WTC11 (cell line): Measurements from ENCODE around the gene DGKQ. TPM values are rescaled to one million over a fixed set of nuclear protein-coding genes. Genes with fewer than 3 reads are reported as not detected.

ENCODE experiments used
- ATAC-seq: fragments of 200-7000 bp; cut with Tn5 transposase; 2 replicates; pipeline ENCODE4 v1.10.0; 2021; ENCODE audit warnings: mild to moderate bottlenecking, moderate library complexity
- CTCF ChIA-PET: fragments of 300-600 bp; sonication (Branson Sonifier 250); formaldehyde crosslinking; loops from one replicate; lab custom pipeline; 2021; ENCODE audit warnings: antibody characterized with exemption; lab: Charles Lee
- POLR2A ChIA-PET: fragments of 350-600 bp; sonication (Branson Sonifier 250); formaldehyde crosslinking; loops from one replicate; lab custom pipeline; 2021; ENCODE audit warnings: antibody characterized with exemption; lab: Charles Lee
- DNase-seq: peaks from one replicate; pipeline ENCODE4 v3.0.0; 2021; ENCODE audit warnings: low spot score
- H3K27ac Mint-ChIP-seq: 2 replicates; pipeline ENCODE4 v1.8.0; 2021; ENCODE audit warnings: mixed read lengths
- H3K27me3 Mint-ChIP-seq: 2 replicates; pipeline ENCODE4 v1.8.0; 2021; ENCODE audit warnings: low read depth, mild to moderate bottlenecking, moderate library complexity, mixed read lengths
- H3K36me3 Mint-ChIP-seq: 2 replicates; pipeline ENCODE4 v1.8.0; 2021; ENCODE audit warnings: mixed read lengths
- H3K4me1 Mint-ChIP-seq: 2 replicates; pipeline ENCODE4 v1.8.0; 2022; ENCODE audit warnings: mixed read lengths
- H3K4me3 Mint-ChIP-seq: 2 replicates; pipeline ENCODE4 v1.8.0; 2021; ENCODE audit warnings: mild to moderate bottlenecking, moderate library complexity, mixed read lengths
- H3K9me3 Mint-ChIP-seq: 2 replicates; pipeline ENCODE4 v1.8.0; 2021; ENCODE audit warnings: mixed read lengths
- ATF1 ChIP-seq: sonication (generic); formaldehyde crosslinking; IDR thresholded peaks from 2 replicates; pipeline ENCODE4 v1.8.1; 2023; ENCODE audit warnings: mild to moderate bottlenecking, moderate library complexity, missing genetic modification reagents
- GABPB1 ChIP-seq: sonication (generic); formaldehyde crosslinking; IDR thresholded peaks from 2 replicates; pipeline ENCODE4 v1.8.1; 2023; ENCODE audit warnings: mild to moderate bottlenecking, missing genetic modification reagents
- GRHL2 ChIP-seq: fragments of 250-450 bp; sonication (Bioruptor Pico); IDR thresholded peaks from 2 replicates; pipeline ENCODE4 v1.8.0; 2022; ENCODE audit warnings: mild to moderate bottlenecking, moderate library complexity; ENCODE audit not compliant: insufficient replicate concordance, severe bottlenecking
- MXD4 ChIP-seq: fragments of 250-450 bp; sonication (Bioruptor Pico); IDR thresholded peaks from 2 replicates; pipeline ENCODE4 v1.8.0; 2021; ENCODE audit warnings: mild to moderate bottlenecking, moderate library complexity, borderline replicate concordance
- NFYB ChIP-seq: sonication (generic); formaldehyde crosslinking; conservative IDR thresholded peaks from 2 replicates; pipeline ENCODE4 v1.8.0; 2022; ENCODE audit warnings: low read depth, missing genetic modification reagents
- NR3C1 ChIP-seq: sonication (generic); formaldehyde crosslinking; conservative IDR thresholded peaks from 2 replicates; pipeline ENCODE4 v1.8.1; 2023; ENCODE audit warnings: low read depth, mild to moderate bottlenecking, missing genetic modification reagents
- ZBTB21 ChIP-seq: sonication (generic); formaldehyde crosslinking; IDR thresholded peaks from 2 replicates; pipeline ENCODE4 v1.8.1; 2023; ENCODE audit warnings: mild to moderate bottlenecking, missing genetic modification reagents, borderline replicate concordance
- ZNF219 ChIP-seq: sonication (generic); formaldehyde crosslinking; IDR thresholded peaks from 2 replicates; pipeline ENCODE4 v1.8.0; 2023; ENCODE audit warnings: missing genetic modification reagents, mild to moderate bottlenecking, borderline replicate concordance
- ZNF232 ChIP-seq: sonication (generic); formaldehyde crosslinking; IDR thresholded peaks from 2 replicates; pipeline ENCODE4 v1.8.0; 2022; ENCODE audit warnings: mild to moderate bottlenecking, missing genetic modification reagents
- ZNF263 ChIP-seq: sonication (generic); formaldehyde crosslinking; IDR thresholded peaks from 2 replicates; pipeline ENCODE4 v1.8.1; 2022; ENCODE audit warnings: low read depth, mild to moderate bottlenecking, moderate library complexity, missing genetic modification reagents
- total RNA-seq: library from RNA; stranded (reverse); gene quantifications from 3 replicates; pipeline ENCODE4 v1.2.3, GENCODE V29; 2021
- TF ChIP-seq, protein P1 (sequence below): fragments of 250-450 bp; sonication (Bioruptor Pico); IDR thresholded peaks from 2 replicates; pipeline ENCODE4 v1.9.0; 2021; ENCODE audit warnings: mild to moderate bottlenecking
- TF ChIP-seq, protein P2 (sequence below): sonication (generic); formaldehyde crosslinking; IDR thresholded peaks from 2 replicates; pipeline ENCODE4 v1.8.0; 2022; ENCODE audit warnings: mild to moderate bottlenecking, missing genetic modification reagents
- TF ChIP-seq, protein P3 (sequence below): fragments of 250-450 bp; sonication (Bioruptor Pico); IDR thresholded peaks from 2 replicates; pipeline ENCODE4 v2.1.2; 2022; ENCODE audit warnings: mild to moderate bottlenecking, moderate library complexity
- TF ChIP-seq, protein P4 (sequence below): sonication (generic); formaldehyde crosslinking; IDR thresholded peaks from 2 replicates; pipeline ENCODE4 v1.8.0; 2023; ENCODE audit warnings: missing genetic modification reagents, mild to moderate bottlenecking, borderline replicate concordance
- TF ChIP-seq, protein P5 (sequence below): fragments of 250-450 bp; sonication (Bioruptor Pico); conservative IDR thresholded peaks from 2 replicates; pipeline ENCODE4 v1.9.0; 2021; ENCODE audit warnings: mild to moderate bottlenecking
- TF ChIP-seq, protein P6 (sequence below): sonication (generic); formaldehyde crosslinking; conservative IDR thresholded peaks from 2 replicates; pipeline ENCODE4 v1.8.1; 2023; ENCODE audit warnings: mild to moderate bottlenecking, low read depth, missing genetic modification reagents, moderate library complexity
- TF ChIP-seq, protein P7 (sequence below): sonication (generic); formaldehyde crosslinking; IDR thresholded peaks from 2 replicates; pipeline ENCODE4 v1.8.0; 2023; ENCODE audit warnings: mild to moderate bottlenecking, missing genetic modification reagents

The DGKQ gene
- total RNA-seq, 1 experiment from 2014 or later: 19.3 TPM

DNA sequence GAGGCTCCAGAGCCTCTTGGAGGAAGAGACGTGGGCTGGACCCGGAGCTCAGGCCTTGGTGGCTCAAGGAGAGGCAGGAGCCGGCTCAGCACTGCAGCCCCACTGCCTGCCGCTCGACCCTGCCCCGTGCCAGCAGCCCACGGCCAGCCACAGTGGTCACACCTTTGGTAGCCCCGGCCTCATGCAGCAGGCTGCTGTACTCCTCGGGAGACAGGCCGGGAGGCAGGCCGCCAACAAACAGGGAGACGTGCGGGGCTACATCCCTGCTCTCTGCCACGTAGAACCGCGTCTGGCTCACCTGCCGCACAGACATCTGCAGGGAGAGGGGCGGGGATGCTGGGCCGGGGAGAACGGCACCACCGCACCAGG, 7.6 kb downstream of the DGKQ start:
- Mint-ChIP-seq H3K9me3 (no peaks in the 10 kb centered on the region), H3K27ac (no peak overlapping the region), H3K4me3 (no peak overlapping the region), H3K4me1 (no peaks in the 10 kb centered on the region), H3K27me3 (peaks cover 13% of the 10 kb centered on the region), H3K36me3 (no peaks in the 10 kb centered on the region)
- DNase-seq (no peak), ATAC-seq (no peak)
- ChIA-PET CTCF (interaction anchor here (1.3 kb wide), 1 partner anchor 39 kb away, joined by 4 read pairs; no protein-coding TSS in a partner anchor), POLR2A (no interaction called here)
- TF ChIP-seq MXD4 (CRISPR knock-in tag): no peak
- TF ChIP-seq, protein P1, sequence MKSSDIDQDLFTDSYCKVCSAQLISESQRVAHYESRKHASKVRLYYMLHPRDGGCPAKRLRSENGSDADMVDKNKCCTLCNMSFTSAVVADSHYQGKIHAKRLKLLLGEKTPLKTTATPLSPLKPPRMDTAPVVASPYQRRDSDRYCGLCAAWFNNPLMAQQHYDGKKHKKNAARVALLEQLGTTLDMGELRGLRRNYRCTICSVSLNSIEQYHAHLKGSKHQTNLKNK (CRISPR knock-in tag): no peak
- TF ChIP-seq, protein P2, sequence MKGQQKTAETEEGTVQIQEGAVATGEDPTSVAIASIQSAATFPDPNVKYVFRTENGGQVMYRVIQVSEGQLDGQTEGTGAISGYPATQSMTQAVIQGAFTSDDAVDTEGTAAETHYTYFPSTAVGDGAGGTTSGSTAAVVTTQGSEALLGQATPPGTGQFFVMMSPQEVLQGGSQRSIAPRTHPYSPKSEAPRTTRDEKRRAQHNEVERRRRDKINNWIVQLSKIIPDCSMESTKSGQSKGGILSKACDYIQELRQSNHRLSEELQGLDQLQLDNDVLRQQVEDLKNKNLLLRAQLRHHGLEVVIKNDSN (CRISPR knock-in tag): no peak
- TF ChIP-seq, protein P3, sequence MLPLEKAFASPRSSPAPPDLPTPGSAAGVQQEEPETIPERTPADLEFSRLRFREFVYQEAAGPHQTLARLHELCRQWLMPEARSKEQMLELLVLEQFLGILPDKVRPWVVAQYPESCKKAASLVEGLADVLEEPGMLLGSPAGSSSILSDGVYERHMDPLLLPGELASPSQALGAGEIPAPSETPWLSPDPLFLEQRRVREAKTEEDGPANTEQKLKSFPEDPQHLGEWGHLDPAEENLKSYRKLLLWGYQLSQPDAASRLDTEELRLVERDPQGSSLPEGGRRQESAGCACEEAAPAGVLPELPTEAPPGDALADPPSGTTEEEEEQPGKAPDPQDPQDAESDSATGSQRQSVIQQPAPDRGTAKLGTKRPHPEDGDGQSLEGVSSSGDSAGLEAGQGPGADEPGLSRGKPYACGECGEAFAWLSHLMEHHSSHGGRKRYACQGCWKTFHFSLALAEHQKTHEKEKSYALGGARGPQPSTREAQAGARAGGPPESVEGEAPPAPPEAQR (CRISPR knock-in tag): no peak
- TF ChIP-seq NR3C1 (CRISPR knock-in tag): no peak
- TF ChIP-seq, protein P4, sequence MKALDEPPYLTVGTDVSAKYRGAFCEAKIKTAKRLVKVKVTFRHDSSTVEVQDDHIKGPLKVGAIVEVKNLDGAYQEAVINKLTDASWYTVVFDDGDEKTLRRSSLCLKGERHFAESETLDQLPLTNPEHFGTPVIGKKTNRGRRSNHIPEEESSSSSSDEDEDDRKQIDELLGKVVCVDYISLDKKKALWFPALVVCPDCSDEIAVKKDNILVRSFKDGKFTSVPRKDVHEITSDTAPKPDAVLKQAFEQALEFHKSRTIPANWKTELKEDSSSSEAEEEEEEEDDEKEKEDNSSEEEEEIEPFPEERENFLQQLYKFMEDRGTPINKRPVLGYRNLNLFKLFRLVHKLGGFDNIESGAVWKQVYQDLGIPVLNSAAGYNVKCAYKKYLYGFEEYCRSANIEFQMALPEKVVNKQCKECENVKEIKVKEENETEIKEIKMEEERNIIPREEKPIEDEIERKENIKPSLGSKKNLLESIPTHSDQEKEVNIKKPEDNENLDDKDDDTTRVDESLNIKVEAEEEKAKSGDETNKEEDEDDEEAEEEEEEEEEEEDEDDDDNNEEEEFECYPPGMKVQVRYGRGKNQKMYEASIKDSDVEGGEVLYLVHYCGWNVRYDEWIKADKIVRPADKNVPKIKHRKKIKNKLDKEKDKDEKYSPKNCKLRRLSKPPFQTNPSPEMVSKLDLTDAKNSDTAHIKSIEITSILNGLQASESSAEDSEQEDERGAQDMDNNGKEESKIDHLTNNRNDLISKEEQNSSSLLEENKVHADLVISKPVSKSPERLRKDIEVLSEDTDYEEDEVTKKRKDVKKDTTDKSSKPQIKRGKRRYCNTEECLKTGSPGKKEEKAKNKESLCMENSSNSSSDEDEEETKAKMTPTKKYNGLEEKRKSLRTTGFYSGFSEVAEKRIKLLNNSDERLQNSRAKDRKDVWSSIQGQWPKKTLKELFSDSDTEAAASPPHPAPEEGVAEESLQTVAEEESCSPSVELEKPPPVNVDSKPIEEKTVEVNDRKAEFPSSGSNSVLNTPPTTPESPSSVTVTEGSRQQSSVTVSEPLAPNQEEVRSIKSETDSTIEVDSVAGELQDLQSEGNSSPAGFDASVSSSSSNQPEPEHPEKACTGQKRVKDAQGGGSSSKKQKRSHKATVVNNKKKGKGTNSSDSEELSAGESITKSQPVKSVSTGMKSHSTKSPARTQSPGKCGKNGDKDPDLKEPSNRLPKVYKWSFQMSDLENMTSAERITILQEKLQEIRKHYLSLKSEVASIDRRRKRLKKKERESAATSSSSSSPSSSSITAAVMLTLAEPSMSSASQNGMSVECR (CRISPR knock-in tag): no peak
- TF ChIP-seq, protein P5, sequence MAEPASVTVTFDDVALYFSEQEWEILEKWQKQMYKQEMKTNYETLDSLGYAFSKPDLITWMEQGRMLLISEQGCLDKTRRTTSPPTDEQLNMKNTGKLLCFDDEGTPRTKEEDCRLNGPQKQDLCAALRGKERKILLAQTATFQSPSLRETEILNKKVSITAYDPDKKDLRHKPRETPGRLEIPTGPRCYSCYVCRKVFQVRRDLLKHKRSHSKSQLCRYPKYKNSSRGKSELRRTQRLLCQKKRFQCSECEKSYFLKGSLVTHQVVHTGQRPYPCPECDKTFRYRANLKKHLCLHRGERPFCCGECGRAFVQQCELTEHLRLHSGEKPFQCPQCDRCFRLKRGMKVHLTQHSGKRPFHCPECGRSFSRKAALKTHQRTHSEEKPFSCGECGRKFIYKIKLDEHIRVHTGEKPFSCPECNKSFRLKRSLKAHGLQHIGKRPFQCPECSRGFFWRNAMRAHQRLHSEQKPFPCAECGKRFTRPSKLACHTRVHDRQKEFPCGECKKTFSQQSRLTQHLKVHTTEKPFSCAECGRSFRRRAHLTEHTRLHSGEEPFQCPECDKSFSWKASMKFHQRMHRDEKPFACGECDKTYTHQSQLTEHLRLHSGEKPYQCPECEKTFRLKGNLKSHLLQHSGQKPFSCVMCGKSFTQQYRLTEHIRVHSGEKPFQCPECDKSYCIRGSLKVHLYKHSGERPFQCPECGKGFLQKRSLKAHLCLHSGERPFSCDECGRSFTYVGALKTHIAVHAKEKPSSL (CRISPR knock-in tag): no peak
- TF ChIP-seq NFYB (CRISPR knock-in tag): no peak
- TF ChIP-seq, protein P6, sequence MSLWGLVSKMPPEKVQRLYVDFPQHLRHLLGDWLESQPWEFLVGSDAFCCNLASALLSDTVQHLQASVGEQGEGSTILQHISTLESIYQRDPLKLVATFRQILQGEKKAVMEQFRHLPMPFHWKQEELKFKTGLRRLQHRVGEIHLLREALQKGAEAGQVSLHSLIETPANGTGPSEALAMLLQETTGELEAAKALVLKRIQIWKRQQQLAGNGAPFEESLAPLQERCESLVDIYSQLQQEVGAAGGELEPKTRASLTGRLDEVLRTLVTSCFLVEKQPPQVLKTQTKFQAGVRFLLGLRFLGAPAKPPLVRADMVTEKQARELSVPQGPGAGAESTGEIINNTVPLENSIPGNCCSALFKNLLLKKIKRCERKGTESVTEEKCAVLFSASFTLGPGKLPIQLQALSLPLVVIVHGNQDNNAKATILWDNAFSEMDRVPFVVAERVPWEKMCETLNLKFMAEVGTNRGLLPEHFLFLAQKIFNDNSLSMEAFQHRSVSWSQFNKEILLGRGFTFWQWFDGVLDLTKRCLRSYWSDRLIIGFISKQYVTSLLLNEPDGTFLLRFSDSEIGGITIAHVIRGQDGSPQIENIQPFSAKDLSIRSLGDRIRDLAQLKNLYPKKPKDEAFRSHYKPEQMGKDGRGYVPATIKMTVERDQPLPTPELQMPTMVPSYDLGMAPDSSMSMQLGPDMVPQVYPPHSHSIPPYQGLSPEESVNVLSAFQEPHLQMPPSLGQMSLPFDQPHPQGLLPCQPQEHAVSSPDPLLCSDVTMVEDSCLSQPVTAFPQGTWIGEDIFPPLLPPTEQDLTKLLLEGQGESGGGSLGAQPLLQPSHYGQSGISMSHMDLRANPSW: no peak
- no peak for TF ChIP-seq GRHL2
- TF ChIP-seq, protein P7, sequence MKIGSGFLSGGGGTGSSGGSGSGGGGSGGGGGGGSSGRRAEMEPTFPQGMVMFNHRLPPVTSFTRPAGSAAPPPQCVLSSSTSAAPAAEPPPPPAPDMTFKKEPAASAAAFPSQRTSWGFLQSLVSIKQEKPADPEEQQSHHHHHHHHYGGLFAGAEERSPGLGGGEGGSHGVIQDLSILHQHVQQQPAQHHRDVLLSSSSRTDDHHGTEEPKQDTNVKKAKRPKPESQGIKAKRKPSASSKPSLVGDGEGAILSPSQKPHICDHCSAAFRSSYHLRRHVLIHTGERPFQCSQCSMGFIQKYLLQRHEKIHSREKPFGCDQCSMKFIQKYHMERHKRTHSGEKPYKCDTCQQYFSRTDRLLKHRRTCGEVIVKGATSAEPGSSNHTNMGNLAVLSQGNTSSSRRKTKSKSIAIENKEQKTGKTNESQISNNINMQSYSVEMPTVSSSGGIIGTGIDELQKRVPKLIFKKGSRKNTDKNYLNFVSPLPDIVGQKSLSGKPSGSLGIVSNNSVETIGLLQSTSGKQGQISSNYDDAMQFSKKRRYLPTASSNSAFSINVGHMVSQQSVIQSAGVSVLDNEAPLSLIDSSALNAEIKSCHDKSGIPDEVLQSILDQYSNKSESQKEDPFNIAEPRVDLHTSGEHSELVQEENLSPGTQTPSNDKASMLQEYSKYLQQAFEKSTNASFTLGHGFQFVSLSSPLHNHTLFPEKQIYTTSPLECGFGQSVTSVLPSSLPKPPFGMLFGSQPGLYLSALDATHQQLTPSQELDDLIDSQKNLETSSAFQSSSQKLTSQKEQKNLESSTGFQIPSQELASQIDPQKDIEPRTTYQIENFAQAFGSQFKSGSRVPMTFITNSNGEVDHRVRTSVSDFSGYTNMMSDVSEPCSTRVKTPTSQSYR: no peak
- no peak for TF ChIP-seq ZNF263 (CRISPR knock-in tag)
- TF ChIP-seq ZNF232: no peak
- TF ChIP-seq ZBTB21 (CRISPR knock-in tag): no peak
- no peak for TF ChIP-seq GABPB1
- TF ChIP-seq ATF1 (CRISPR knock-in tag): no peak
- no peak for TF ChIP-seq ZNF219 (CRISPR knock-in tag)
